ENCODE measurements around the gene ZBED6.
A peak's percentile ranks its signal among the peaks of the same experiment; 100 is the strongest.
"Not testable (repeated sequence)": the region's sequence is repeated elsewhere in the genome, so short reads cannot be mapped to it uniquely, and the experiment has no call there.

Gene ZBED6

DNA sequence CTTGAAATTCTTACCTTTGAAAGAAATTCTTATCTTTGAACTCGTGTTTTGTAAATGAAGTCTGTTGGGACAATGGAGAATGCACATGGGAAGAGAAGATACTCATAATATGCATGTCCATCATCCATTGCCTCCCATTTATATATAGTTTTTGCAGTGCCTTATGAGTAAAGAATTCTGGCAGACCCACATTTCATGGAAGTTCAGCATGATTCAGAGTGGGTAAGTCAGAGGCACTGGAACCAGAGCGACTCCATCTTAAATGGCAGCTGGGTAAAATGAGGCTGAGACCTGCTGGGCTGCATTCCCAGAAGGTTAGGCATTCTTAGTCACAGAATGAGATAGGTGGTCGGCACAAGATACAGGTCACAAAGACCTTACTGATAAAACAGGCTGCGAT lies 16.6 kb upstream of the ZBED6 start:
- DNase-seq (ENCODE audit: low read depth): no peak

DNA sequence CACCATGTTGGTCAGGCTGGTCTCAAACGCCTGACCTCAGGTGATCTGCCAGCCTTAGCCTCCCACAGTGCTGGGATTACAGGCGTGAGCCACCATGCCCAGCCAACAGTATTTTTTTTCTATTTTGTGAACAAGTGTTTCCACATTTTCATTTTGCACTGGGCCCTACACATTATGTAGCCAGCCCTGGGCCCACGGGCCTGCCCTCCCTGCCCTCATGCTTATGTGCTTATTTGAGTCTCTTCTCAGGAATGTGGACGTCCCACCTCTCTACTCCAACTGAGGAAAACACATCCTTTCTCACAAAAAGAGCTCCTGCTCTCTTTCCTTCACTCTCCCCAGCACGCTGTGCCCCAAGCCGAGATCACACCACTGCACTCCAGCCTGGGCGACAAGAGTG lies 13.5 kb upstream of the ZBED6 start:
- DNase-seq (ENCODE audit: low read depth): no peak

DNA sequence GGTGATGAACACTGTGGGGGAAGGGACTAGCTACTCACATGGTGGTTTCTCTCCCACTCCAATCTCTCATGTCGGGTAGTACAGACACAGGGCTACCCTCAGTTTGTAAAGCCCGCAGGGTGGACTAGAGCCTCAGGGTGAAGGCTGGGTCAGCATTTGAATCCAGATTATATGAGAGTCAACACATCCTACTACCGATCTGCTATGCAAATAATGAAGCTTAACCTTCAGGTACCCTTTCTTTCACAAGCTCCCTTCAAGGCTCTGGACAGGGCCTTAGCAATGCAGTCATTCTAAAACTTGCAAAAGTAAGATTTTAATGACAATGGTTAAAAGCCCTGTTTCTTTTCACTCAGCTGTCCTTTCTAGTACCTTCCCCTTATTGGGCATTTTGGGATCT lies 5.5 kb upstream of the ZBED6 start:
- no peak for DNase-seq (ENCODE audit: low read depth)

DNA sequence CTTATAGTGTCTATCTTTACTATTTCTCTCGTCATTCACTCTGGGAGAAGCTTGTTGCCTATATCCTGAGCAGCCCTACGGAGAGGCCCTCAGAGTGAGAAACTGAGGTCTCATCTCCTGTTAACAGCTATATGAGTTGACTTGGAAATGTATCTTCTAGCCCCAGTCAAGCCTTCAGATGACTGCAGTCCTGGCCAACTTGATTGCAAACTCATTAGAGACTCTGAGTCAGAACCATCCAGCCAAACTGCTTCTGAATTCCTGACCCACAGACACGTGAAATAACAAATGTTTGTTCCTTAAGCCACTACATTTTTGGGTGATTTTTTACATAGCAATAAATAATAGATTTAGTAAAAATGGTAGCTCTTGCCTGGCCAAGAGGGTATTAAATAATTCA lies 3.9 kb upstream of the ZBED6 start:
- DNase-seq (ENCODE audit: low read depth): no peak

DNA sequence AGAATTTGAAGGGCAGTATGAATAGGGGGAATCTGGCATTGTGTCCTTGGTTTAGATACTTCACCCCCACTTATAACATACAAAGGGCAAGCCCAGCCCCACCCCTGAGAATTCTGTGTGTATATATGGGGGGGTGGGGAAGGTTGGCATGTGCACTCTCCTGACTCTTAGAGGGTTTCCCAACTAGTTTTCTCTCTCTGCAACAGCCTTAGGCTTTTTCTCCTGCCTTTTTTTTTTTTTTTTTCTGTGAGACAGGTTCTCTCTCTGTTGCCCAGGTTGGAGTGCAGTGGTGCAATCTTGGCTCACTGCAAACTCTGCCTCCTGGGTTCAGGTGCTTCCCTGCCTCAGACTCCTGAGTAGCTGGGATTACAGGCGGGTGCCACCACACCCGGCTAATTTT lies 2.9 kb upstream of the ZBED6 start:
- DNase-seq (ENCODE audit: low read depth): no peak

DNA sequence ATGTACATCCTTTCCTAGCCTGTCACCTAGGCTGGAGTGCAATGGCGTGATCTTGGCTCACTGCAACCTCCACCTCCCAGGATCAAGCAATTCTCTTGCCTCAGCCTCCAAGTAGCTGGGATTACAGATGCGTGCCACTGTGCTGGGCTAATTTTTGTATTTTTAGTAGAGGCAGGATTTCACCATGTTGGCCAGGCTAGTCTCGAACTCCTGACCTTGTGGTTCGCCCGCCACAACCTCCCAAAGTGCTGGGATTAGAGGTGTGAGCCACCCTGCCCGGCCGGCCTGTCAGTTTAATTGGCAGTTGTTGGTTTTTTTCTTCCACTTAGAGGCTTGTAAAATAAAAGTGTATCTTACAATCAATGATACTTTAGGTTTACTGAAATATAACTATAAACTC lies 1.9 kb upstream of the ZBED6 start:
- not testable (repeated sequence) for DNase-seq (ENCODE audit: low read depth)

DNA sequence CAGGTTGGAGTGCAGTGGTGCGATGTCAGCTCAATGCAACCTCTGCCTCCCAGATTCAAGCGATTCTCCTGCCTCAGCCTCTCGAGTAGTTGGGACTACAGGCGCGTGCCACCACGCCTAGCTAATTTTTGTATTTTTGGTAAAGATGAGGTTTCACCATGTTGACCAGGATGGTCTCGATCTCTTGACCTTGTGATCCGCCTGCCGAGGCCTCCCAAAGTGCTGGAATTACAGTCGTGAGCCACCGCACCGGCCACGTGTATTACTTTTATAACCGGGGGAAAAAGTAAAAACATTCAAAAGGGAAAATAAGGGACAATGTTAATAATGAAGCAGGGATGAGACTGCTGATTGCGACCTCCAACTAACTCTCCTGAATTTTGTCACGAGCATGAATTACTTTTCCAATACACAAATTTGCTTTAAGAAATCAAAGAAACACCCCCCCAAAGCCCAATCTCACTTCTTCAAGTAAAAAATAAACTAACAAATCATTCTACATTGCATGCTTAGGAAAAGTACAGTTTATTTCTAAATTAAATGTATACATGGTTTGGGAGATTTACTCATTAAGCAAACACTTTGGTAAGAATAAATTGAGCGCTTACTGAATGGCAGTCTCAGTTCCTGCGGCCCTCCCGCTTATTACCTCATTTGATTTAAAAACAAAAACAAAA lies 521 bp upstream of the ZBED6 start:
- DNase-seq (ENCODE audit: low read depth): no peak

DNA sequence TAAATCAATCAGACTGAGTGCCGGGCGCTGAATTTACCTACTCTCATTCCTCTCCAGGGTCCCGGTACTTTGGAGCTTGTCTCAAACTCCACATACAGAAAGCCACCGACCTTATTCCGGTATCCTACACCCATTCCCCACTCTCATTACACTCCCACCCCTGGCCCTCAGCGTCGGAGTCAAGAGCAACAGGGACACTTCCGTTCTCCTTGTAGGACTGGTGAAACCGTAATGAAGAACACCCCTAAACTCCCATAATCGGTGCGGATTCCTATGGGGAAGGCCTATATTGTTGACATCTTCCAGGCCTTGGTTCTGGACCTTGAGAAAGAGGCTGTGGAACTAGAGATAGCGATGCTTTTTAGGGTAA lies 798 bp downstream of the ZBED6 start:
- DNase-seq (ENCODE audit: low read depth): peak; percentile 6

DNA sequence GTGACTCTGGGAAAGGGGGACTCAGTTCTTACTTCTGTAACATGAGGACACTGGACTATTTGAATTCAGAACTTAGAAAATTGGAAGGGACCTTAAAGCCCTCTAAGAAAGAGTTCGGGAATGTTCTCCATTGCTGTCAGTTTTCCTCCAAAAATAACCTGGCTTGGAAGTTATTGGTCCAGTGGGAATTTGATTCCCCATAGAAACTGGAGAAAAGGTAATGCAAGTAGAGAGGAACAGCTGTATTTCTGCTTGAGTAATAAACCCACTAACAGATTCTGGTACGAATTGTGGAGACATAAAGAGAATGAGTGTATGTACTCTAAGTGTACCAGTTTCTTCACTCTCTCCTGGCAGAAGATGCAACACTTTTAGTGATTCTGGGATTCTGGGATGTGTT lies 1.8 kb downstream of the ZBED6 start:
- no peak for DNase-seq (ENCODE audit: low read depth)

DNA sequence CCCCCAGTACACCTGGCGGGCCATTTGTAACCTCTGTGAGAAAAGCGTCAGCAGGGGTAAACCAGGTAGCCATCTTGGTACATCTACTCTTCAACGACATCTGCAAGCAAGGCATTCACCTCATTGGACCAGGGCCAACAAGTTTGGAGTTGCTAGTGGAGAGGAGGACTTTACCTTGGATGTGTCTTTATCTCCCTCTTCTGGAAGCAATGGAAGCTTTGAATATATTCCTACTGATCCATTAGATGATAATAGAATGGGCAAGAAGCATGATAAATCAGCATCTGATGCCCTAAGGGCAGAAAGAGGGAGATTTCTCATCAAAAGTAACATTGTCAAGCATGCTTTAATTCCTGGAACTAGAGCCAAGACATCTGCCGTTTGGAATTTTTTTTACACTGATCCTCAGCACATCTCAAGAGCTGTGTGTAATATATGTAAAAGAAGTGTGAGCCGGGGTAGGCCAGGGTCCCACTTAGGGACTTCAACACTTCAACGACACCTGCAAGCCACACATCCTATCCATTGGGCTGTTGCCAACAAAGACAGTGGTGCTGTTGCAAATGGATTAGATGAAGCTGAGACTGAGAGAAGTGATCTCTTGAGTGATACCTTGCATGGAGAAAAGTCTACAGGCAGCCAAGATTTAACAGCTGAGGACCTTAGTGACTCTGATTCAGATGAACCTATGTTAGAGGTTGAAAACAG lies 2.7 kb downstream of the ZBED6 start:
- DNase-seq (ENCODE audit: low read depth): no peak

DNA sequence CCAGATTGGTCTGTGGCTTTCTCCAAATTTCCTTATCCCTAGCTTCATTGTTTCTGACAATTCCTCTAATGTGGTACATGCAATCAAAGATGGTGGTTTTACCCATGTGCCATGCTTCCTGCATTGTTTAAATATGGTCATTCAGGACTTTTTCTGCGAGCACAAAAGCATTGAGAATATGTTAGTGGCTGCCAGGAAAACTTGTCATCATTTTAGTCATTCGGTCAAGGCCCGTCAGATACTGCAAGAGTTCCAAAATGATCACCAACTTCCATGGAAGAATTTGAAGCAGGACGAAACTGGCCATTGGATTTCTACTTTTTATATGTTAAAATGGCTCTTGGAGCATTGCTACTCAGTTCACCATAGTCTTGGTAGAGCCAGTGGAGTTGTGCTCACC lies 3.7 kb downstream of the ZBED6 start:
- DNase-seq (ENCODE audit: low read depth): no peak

DNA sequence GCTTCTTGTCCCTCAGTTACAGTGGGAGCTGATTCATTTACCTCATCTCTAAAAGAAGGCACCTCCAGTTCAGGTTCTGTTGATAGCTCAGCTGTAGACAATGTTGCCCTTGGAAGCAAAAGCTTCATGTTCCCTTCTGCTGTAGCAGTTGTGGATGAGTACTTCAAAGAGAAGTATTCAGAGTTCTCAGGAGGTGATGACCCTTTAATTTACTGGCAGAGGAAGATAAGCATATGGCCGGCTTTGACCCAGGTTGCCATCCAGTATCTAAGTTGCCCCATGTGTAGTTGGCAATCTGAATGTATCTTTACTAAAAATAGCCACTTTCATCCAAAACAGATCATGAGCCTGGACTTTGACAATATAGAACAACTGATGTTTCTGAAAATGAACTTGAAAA lies 4.5 kb downstream of the ZBED6 start:
- no peak for DNase-seq (ENCODE audit: low read depth)

DNA sequence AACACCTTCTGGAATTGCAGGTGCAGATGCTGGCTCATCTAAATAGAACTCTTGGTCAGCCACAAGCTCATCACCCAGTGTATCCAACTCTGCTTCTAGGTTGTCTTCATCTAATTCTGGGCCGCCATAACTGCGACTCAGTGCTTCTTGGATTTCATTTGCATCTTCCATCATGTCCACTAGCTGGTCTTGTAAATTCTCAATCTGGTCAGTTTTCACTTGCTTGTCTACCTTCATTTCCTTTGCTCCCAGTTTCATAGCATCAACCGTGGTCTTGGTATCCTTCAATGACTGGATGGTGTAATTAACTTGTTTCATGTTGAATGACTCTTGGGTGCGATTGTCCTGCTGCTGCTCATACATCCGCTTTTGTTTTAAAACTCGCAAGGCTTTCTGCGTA lies 10.3 kb downstream of the ZBED6 start:
- no peak for DNase-seq (ENCODE audit: low read depth)

DNA sequence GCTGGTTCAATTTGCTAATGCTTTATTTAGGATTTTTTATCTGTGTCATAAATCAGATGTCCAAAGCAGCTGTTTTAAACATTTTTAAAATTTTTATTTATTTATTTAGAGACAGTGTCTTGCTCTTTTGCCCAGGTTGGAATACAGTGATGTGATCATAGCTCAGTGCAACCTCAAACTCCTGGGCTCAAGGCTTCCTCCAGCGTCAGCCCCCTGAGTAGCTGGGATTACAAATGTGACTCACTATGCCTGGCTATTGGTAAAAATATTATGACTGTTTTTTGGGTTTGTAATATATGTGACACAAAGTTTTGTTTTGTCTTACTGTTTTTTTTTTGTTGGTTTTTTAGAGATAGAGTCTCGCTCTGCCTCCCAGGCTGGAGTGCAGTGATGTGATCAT lies 11.8 kb downstream of the ZBED6 start:
- no peak for DNase-seq (ENCODE audit: low read depth)

DNA sequence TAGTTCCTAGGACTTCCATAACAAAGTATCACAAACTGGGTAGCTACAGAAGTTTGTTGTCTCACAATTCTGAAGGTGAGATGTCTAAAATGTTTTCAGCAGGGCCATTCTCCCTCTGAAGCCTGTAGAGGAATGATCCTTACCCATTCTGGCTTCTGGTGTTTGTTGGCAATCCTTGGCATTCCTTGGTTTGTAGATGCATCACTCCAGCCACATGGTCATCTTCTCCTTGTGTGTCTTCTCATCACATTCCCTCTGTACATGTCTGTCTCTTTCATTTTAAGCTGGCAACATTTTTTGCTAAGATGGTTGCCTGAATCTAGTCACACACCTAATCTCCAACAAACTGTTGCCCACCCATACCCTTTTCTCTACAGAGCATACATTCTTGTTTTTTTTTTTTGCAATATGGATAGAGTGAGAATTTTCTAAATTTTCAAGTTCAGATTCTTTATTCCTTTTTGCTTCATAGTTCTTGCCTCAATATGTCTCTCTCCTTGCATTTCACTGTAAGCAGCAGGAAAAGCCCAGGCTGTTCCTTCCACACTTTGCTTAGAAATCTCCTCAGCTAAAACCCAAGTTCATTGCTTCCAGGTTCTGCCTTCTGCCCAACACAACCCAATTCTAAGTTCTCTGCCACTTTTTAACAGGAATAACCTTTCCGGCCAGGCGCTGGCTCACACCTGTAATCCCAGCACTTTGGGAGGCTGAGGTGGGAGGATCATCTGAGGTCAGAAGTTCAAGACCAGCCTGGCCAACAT lies 18.3 kb downstream of the ZBED6 start:
- DNase-seq (ENCODE audit: low read depth): no peak

DNA sequence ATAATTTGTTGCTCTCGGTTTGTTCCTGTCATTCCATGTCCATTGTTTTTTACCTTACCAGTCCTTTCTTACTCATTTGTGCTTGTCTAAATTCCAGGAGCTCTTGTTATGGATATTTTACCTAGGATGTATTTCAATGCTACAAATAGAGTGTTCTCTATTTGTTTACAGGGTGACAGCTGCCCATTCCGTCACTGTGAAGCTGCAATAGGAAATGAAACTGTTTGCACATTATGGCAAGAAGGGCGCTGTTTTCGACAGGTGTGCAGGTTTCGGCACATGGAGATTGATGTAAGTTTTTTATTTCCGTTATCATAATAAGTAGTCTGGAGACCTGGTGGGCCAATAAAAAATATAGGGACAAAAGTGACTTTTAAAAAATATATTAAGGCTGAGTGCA lies 23.0 kb downstream of the ZBED6 start:
- DNase-seq (ENCODE audit: low read depth): no peak

DNA sequence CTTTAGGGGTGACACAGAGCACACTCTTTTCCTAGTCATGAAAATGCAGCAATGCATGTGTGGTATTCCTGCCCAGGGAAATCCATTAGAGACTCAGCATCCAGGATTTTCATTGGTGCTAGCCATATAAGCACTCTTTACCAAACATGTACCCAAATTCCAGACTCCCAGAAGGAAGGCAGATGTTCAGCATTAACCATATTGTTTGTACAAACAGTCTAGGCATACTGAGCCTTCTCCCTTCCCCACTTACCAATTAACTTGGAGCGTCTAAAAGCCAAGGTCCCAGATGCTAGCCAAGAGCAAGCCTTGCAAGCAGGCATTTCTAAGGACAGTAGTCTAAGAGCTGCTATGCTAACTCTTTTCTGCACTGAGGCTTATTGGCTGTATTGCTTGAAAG lies 27.9 kb downstream of the ZBED6 start:
- DNase-seq (ENCODE audit: low read depth): no peak

DNA sequence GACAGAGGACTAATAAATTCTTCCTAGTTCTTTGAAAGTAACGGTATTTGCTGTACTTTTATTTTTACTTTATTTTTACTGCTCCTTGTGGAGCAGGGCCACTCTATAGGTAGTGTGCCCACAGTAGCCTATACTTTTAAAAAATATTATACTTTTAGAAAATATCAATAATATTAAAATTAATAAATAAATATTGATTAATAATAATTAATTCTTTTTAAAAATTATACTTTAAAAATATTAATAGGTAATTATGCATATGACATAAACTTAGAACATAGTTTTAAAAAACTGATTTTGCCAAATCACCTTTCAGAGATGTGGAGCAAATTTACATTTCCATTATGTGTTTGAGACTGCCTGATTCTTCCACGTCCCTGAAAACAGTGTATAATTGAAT lies 30.8 kb downstream of the ZBED6 start:
- DNase-seq (ENCODE audit: low read depth): no peak

DNA sequence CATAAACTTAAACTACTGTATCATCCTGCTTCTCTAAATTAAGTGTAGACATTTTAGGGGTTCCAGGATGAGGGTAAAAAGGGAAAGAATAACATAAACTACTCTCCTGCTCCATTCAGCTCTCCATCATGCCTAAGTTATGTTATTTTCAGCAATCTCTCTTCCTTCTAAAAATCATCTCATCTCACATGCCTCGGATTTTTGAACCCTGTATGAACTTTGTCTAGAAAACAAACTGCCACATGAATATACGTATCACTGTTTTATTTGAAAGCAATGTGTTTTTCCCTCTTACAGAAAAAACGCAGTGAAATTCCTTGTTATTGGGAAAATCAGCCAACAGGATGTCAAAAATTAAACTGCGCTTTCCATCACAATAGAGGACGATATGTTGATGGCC lies 32.6 kb downstream of the ZBED6 start:
- no peak for DNase-seq (ENCODE audit: low read depth)

DNA sequence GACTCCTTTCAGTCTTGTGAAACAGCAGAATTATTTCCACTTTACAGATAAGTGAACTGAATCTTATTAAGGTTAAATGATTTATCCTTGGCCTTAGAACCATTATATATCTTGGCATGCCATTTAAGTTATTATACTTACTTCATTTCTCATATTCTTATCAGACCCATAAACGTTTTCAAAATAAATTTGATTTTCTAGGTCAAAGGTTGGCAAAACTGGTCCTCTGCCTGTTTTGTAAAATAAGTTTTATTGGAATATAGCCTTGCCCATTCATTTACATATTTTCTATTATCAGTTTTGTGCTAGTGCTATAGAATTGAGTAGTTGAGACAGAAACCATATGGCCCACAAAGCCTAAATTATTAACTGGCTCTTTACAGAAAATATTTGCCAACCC lies 33.1 kb downstream of the ZBED6 start:
- no peak for DNase-seq (ENCODE audit: low read depth)

DNA sequence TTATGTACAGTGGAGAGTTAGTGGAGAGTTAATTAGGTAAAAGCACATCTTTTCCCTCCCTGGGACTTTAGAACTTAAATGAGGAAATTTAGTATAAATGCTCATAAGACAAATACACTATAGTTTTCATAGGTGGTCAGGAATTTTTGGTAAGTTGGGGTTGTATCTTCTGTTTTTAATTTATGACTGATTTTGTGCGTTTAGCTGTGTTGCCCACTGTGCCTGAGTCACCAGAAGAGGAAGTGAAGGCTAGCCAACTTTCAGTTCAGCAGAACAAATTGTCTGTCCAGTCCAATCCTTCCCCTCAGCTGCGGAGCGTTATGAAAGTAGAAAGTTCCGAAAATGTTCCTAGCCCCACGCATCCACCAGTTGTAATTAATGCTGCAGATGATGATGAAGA lies 33.8 kb downstream of the ZBED6 start:
- not testable (repeated sequence) for DNase-seq (ENCODE audit: low read depth)

DNA sequence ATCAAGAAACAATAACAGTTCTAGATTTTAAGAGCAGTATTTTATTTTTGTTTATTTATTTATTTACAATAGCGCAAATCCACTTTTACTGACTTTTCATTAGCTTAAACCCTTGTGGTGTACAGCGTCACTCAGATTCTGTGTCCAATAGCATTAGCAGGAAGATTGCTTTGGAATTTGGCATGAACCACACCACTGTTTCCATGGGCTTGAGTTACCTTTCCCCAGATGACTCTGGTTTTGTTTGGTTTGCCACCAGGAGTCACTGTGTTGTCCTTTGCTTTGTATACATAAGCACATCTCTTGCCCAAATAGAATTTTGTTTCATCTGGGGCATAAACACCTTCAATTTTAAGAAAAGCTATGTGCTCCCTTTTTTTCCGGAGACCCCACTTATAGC lies 40.1 kb downstream of the ZBED6 start:
- DNase-seq (ENCODE audit: low read depth): no peak

DNA sequence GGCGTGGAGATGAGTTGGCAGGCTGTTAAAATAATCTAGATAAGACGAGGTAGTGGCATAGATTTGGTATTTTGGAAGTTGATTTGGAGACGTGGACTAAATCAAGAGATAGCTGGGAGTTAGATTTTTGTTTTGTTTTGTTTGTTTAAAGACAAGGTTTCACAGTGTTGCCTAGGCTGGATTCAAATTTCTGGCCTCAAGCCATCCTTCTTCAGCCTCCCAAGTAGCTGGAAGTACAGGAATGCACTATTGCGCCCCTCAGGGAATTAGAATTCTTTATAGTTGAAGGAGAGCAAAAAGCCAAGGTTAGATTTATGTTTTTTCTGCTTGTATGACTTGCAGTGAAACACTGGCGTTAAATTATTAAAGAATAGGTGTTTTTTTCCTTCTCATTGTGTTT lies 43.7 kb downstream of the ZBED6 start:
- DNase-seq (ENCODE audit: low read depth): no peak
